K562 (cell line): ENCODE results near the gene PODNL1. TPM values are rescaled to one million over a fixed set of nuclear protein-coding genes. Genes with fewer than 3 reads are reported as not detected.

Source experiments
- ATAC-seq: fragments of 200-7000 bp; cut with Tn5 transposase; 3 replicates; pipeline ENCODE4 v1.9.1; 2020; ENCODE audit warnings: moderate library complexity
- BruUV-seq: library from RNA; stranded (reverse); fragments of 400-500 nt; replicated peaks from 2 replicates; lab custom pipeline; 2021; lab: Mats Ljungman, UMichigan
- CTCF ChIA-PET: fragments of 300-600 bp; formaldehyde crosslinking; extraction: SDS; loops from one replicate; lab custom pipeline; 2021; ENCODE audit warnings: low intra/inter-chr PET ratio; lab: Yijun Ruan, JAX
- POLR2A ChIA-PET: fragments of 300-600, 350-650 bp; sonication (Branson Sonifier 250); formaldehyde crosslinking; extraction: SDS; loops from one replicate; lab custom pipeline; 2021; ENCODE audit warnings: antibody characterized with exemption, inconsistent platforms; lab: Yijun Ruan, JAX
- DNase-seq, 4 experiments: peaks; one replicate each; pipeline versions ENCODE4 v3.0.0 to v3.0.0-alpha.2; 2011 to 2018; ENCODE audit warnings: low spot score in 3 of 4, mixed read lengths in 3 of 4; ENCODE audit errors: extremely low read depth in 1 of 4
- FAIRE-seq: peaks from 2 replicates; lab custom pipeline; 2011; peaks lifted over from hg19 to GRCh38; lab: Jason Lieb, UNC
- H2AFZ ChIP-seq: 2 replicates; pipeline ENCODE4 v1.6.0; 2011; ENCODE audit warnings: low read depth, low read length, control low read depth, inconsistent platforms
- H3K27ac ChIP-seq: fragments of 200-600 bp; 3 replicates; pipeline ENCODE4 v1.8.0; 2011; ENCODE audit warnings: low read depth, mild to moderate bottlenecking, control low read depth, inconsistent platforms, low read length, moderate library complexity, mixed read lengths; ENCODE audit errors: extremely low read depth
- H3K27me3 ChIP-seq, 2 experiments: fragments of 300-600 bp in 1 of 2; 2 replicates in 1 of 2; 3 replicates in 1 of 2; pipeline versions ENCODE4 v1.6.0 to v1.8.0; 2011; ENCODE audit warnings: inconsistent platforms in 2 of 2, low read length in 2 of 2, mild to moderate bottlenecking in 1 of 2, mixed read lengths in 1 of 2, moderate library complexity in 1 of 2; ENCODE audit not compliant: control insufficient read depth in 2 of 2, insufficient read depth in 2 of 2
- H3K36me3 ChIP-seq: fragments of 300-600 bp; 3 replicates; pipeline ENCODE4 v1.8.0; 2011; ENCODE audit warnings: mild to moderate bottlenecking, low read length, inconsistent platforms; ENCODE audit not compliant: control insufficient read depth, insufficient read depth
- H3K4me1 ChIP-seq, 2 experiments: fragments of 200-600 bp in 1 of 2; replicated peaks in 1 of 2; 2 replicates in 1 of 2; 3 replicates in 1 of 2; pipeline versions ENCODE4 v1.5.1 to v1.8.0; 2011; ENCODE audit warnings: inconsistent platforms in 2 of 2, low read length in 2 of 2, mild to moderate bottlenecking in 1 of 2, mixed read lengths in 1 of 2, moderate library complexity in 1 of 2; ENCODE audit not compliant: control insufficient read depth in 2 of 2, insufficient read depth in 2 of 2
- H3K4me2 ChIP-seq: 2 replicates; pipeline ENCODE4 v1.6.1; 2011; ENCODE audit warnings: low read length, control low read depth, inconsistent platforms, mixed read lengths; ENCODE audit not compliant: insufficient read depth
- H3K4me3 ChIP-seq: fragments of 200-600 bp; sonication (generic), shearing (Covaris generic); 2 replicates; pipeline ENCODE4 v1.5.1; 2016; ENCODE audit warnings: control low read depth, inconsistent platforms
- H3K79me2 ChIP-seq: fragments of 200-600 bp; 3 replicates; pipeline ENCODE4 v1.8.0; 2011; ENCODE audit warnings: low read length, inconsistent platforms; ENCODE audit not compliant: control insufficient read depth, insufficient read depth
- H3K9ac ChIP-seq, 2 experiments: 2 replicates each; pipeline versions ENCODE4 v1.6.0 to v1.6.1; 2011; ENCODE audit warnings: low read depth in 2 of 2, low read length in 2 of 2, control low read depth in 1 of 2, inconsistent platforms in 1 of 2, mild to moderate bottlenecking in 1 of 2, mixed read lengths in 1 of 2; ENCODE audit not compliant: insufficient read depth in 1 of 2
- H3K9me1 ChIP-seq: one replicate; pipeline ENCODE4 v1.6.0; 2011; ENCODE audit warnings: inconsistent platforms, mild to moderate bottlenecking, low read length, moderate library complexity; ENCODE audit not compliant: control insufficient read depth, insufficient read depth
- H3K9me3 ChIP-seq: replicated peaks from 2 replicates; pipeline ENCODE4 v1.5.1; 2011; ENCODE audit warnings: low read depth, low read length, inconsistent platforms; ENCODE audit not compliant: control insufficient read depth, insufficient read depth
- H4K20me1 ChIP-seq: replicated peaks from 2 replicates; pipeline ENCODE4 v1.6.1; 2011; ENCODE audit warnings: low read length, inconsistent platforms, mixed read lengths; ENCODE audit not compliant: control insufficient read depth, insufficient read depth
- HMGXB4 ChIP-seq: sonication (generic); formaldehyde crosslinking; IDR thresholded peaks from 2 replicates; pipeline ENCODE4 v1.8.1; 2023; ENCODE audit warnings: mild to moderate bottlenecking, missing genetic modification reagents
- IRF9 ChIP-seq: fragments of 450-650 bp; IDR thresholded peaks from 2 replicates; pipeline ENCODE4 v1.6.1; 2016; ENCODE audit warnings: missing biosample characterization, missing genetic modification characterization
- PRDM10 ChIP-seq: fragments of 450-650 bp; IDR thresholded peaks from 2 replicates; pipeline ENCODE4 v1.6.1; 2018; ENCODE audit not compliant: partially characterized antibody
- TOE1 ChIP-seq, 2 experiments: fragments of 450-650 bp in 1 of 2; sonication (generic) in 1 of 2; formaldehyde crosslinking in 1 of 2; IDR thresholded peaks; 2 replicates each; pipeline versions ENCODE4 v1.7.1 to v1.8.0; 2016 to 2022; ENCODE audit warnings: borderline replicate concordance in 2 of 2, mild to moderate bottlenecking in 2 of 2, antibody characterized with exemption in 1 of 2, inconsistent platforms in 1 of 2, low read depth in 1 of 2, missing genetic modification reagents in 1 of 2, moderate library complexity in 1 of 2
- ZNF24 ChIP-seq: fragments of 450-650 bp; IDR thresholded peaks from 2 replicates; pipeline ENCODE4 v1.6.1; 2016
- ZNF436 ChIP-seq: fragments of 250-450, 450-650 bp; sonication (Bioruptor Pico); formaldehyde crosslinking; IDR thresholded peaks from 2 replicates; pipeline ENCODE4 v1.7.0; 2020; ENCODE audit warnings: mild to moderate bottlenecking
- WGBS: fragments of 100-300 bp; shearing (Covaris generic); methylation state at CpG from one replicate; pipeline ENCODE4 v1.1.6; 2016; ENCODE audit warnings: low coverage, mixed read lengths; ENCODE audit not compliant: insufficient coverage; ENCODE audit errors: missing lambda C conversion rate; 5-methylcytosine and 5-hydroxymethylcytosine counted together
- in situ Hi-C: fragments of 300-500 bp; cut with MboI; formaldehyde crosslinking; loops from 4 replicates; pipeline ENCODE4 v1.15.0; 2018; ENCODE audit warnings: inconsistent platforms, mixed read lengths
- intact Hi-C: fragments of 100-400 bp; cut with micrococcal nuclease; formaldehyde crosslinking; loops from 2 replicates; pipeline ENCODE4 v1.14.2; 2022
- polyA plus RNA-seq, 8 experiments: library from polyadenylated mRNA; depleted of rRNA in 4 of 8; stranded (reverse) in 5 of 8; unstranded in 3 of 8; fragments of >200 nt; fragmentation: Nextera tagmentation in 2 of 8; fragmentation: Illumina TruSeq in 1 of 8; extraction: Ambion mirVana in 2 of 8; extraction: Trizol in 1 of 8; gene quantifications; 2 replicates each; pipeline versions ENCODE4 v1.2.1 to v1.2.3, GENCODE V29; 2011 to 2014; ENCODE audit warnings: inconsistent platforms in 1 of 8, missing spikeins in 1 of 8
- total RNA-seq, 7 experiments: library from RNA; depleted of rRNA in 6 of 7; stranded (reverse); fragments of >200 nt in 6 of 7; fragmentation: Illumina TruSeq in 2 of 7; extraction: Trizol in 2 of 7; gene quantifications; 2 replicates each; pipeline versions ENCODE4 v1.2.1 to v1.2.3, GENCODE V29; 2011 to 2021; ENCODE audit warnings: low replicate concordance in 1 of 7

PODNL1 gene
- total and polyA plus RNA-seq, 9 of the 15 experiments (the other 6 are each of a cell fraction or from before 2014, with no cell fraction given) = 0.18 to 0.47 (median 0.23) TPM; not detected in 3

DNA sequence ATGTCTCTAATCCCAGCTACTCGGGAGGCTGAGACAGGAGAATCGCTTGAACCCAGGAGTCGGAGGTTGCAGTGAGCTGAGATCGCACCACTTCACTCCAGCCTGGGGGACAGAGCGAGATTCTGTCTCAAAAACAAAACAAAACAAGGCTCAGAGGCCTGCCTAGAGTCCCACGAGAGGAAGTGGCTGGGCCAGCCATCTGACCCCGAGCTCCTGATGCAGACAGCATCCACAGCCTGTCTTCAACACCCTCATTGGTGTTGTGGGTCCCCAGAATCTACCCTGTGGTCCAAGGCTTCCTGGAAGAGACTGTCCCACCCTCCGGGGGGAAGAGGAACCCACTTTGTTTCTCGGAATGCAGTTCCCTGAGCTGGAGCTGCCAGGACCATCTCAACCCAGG is 43.2 kb upstream of the PODNL1 start:
- Histone ChIP-seq H3K79me2 (no peaks in the 10 kb centered on the region), H3K4me1 (peaks cover 0 to 68% of the 10 kb centered on the region in 2 experiments; a peak in 2 of 5 replicates), H3K9me1 (peaks cover 2% of the 10 kb centered on the region), H3K36me3 (peaks cover 35% of the 10 kb centered on the region; the same call in 1 of the 3 replicates), H3K4me3 (no peak overlapping the region), H3K27me3 (no peaks in the 10 kb centered on the region), H3K9me3 (no peaks in the 10 kb centered on the region), H3K4me2 (no peak overlapping the region), H4K20me1 (no peaks in the 10 kb centered on the region), H2AFZ (no peak overlapping the region), H3K9ac (peak overlapping the region in 1 of 2 experiments; percentile 68; a peak in 2 of 4 replicates), H3K27ac (no peak overlapping the region)
- ChIA-PET CTCF (no interaction called here), POLR2A (no interaction called here)
- in situ Hi-C loops = no loop called here
- ATAC-seq (no peak), FAIRE-seq (no peak), DNase-seq (no peak)
- intact Hi-C loops = no loop called here
- TF ChIP-seq ZNF436 (no peak), IRF9 (tag) (no peak), ZNF24 (no peak), HMGXB4 (CRISPR knock-in tag) (no peak), PRDM10 (peak; percentile 74), TOE1 (IDR thresholded peaks at IDR 0.05; ENCODE audit: borderline replicate concordance) (no peak), TOE1 (CRISPR knock-in tag; IDR thresholded peaks at IDR 0.05; ENCODE audit: borderline replicate concordance, low read depth) (no peak)
- no TSS peak for BruUV-seq
- WGBS = 87% methylated on average over 9 of the region's 9 CpGs
